ENCODE measurements around the gene HCAR2.
"Not testable (repeated sequence)": the region's sequence is repeated elsewhere in the genome, so short reads cannot be mapped to it uniquely, and the experiment has no call there.

Gene HCAR2

DNA sequence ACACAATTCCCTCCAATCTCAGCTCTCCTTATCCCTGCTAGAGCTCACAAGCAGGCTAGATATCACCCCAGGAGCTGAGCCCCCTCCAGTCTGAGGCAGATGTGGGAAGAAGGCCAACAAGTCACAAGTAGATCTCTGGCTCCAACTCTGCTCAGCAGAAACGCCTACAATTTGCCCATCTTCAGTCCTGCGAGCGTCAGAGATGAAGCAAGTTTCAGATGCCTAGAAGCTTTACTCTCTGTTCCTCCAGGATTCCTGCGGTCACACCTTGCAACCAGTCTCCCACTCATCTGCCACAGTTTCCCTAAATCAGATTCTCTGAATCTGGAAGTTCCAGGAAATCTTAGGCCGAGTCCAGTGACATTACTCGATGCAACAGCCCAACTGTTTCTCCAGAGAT is 12.1 kb upstream of the HCAR2 start:
- DNase-seq = not testable (repeated sequence)

DNA sequence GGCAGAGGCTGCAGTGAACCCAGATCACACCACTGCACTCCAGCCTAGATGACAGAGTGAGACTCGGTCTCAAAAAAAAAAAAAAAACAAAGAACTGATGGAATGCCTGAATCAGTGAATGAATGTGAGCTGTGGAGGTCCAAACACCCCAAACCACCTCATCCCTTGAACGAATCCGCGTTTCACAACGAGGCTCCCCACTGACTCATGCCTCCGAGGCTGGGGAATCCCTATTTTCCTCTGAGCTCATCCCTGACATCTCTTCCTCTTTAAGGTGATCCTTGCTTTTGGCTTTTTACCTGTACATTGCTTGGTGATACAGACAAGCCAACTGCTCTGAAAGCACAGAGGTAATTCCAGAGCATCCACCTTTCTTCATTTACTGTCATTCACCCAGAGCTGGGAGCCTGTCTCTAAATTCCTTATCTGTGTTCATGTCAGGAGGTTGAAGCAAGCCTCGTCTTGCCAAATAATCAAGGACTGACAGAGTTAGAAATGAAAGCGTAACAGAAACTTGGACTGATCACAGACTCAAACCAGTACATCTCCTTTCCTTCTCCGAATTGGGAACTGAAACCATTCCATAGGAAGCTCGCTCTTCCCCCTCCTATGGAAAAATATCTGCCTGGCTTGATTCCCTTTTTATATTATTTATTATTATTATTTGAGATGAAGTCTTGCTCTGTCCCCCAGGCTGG is 10.5 kb upstream of the HCAR2 start:
- not testable (repeated sequence) for DNase-seq

GRCh38 chr12:122711266-122711665 is 8.1 kb upstream of the HCAR2 start:
- not testable (repeated sequence) for DNase-seq

- DNase-seq = not testable (repeated sequence)
These were observed 7.2 kb upstream of the HCAR2 start for GRCh38 chr12:122710341-122710740.

DNA sequence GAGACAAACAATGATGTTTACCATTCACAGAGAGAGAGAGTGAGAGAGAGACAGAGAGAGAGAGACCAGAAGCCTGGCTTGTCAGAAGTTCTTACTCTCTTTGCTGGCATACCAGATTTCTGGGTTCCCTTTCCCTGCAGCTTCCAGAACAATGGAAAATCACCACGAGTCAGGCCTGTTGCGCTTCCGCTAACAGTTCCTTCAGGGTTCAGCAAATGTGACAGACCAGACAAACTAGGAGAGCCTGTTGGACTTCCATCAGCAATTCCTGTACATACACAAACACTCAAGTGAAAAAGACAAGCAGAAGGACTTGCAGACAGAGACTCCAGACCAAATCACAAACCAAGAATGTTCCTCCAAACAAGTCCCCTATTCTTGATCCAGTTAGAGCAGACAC is 6.1 kb upstream of the HCAR2 start:
- not testable (repeated sequence) for DNase-seq

- DNase-seq = not testable (repeated sequence)
These were observed 684 bp upstream of the HCAR2 start for GRCh38 chr12:122703841-122704240.

DNA sequence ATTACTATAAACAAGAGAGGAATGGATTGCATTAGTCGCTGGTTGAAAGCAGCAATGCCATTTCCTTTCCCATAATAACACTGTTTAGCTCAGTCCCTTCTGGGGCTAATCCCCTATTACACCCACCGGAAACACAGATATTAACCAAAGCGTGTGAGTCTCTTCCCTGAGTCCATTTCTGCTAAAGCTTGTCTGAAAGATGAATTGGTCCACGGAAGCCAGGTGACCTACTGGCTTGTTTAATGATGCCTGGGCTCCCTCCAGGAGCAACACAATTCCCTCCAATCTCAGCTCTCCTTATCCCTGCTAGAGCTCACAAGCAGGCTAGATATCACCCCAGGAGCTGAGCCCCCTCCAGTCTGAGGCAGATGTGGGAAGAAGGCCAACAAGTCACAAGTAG is 1.7 kb downstream of the HCAR2 start:
- not testable (repeated sequence) for DNase-seq

GRCh38 chr12:122700038-122700710 is 3.0 kb downstream of the HCAR2 start:
- DNase-seq = not testable (repeated sequence)

- not testable (repeated sequence) for DNase-seq
These were observed 6.2 kb downstream of the HCAR2 start for GRCh38 chr12:122696922-122697321.

DNA sequence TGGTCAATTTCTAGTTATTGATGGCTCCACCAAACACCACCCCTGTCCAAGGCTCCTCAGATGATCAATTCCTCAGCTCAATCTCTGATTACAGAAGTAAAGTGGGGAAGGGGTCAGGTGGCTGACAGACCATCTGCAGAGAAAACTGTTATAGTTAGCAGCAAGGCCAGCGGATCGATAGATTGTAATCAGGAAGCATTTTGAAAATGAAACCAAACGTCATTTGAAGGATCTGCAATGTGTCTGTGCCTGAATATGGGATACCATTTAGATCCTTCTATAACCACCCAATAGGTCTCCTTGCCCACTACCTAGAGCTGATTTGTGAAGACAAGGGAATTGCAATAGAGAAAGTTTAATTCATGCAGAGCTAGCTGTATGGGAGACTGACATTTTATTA is 11.6 kb downstream of the HCAR2 start:
- no peak for DNase-seq

DNA sequence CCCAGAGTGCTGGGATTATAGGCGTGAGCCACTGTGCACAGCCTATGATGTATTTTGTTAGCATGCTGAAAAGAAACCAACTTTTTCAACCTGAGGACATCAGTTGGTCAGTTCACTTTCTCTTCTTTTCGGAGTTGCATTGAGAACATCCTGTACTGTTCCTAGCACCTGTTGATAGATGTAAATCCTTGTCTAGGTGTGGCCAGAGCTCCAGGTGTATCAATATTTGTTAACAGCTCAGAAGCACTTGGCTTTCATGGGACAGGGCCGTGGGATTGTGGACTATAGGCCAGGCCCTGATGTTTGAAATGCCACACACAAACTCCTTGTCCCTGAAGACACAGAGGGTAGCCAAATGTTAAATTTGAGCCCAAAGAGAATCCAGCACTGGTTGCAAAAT is 14.9 kb downstream of the HCAR2 start:
- DNase-seq = no peak

GRCh38 chr12:122687086-122687485 is 16.1 kb downstream of the HCAR2 start:
- no peak for DNase-seq

- DNase-seq = no peak
These were observed 16.6 kb downstream of the HCAR2 start for GRCh38 chr12:122686538-122686937.

DNA sequence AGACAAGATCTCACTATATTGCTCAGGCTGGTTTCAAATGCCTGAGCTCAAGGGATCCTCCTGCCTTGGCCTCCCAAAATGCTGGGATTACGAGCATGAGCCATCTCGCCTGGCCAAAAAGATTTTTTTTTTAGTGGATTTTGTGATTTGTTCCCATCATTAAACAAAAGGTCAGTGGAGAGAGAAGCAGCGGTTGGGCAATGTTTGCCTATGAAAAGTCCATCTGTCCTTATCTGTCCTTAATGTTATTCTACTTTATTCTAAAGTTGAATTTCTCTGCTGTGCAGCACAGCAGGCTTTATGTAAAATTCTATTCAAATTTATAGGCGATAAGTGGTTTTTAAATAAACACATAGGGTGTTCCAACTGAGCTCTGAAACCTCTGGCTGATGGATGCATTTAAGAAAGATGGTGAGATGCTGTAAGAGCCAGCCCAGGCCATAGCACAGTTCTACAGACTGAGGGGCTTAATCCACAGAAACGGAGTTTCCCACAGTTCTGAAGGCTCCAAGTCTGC is 18.8 kb downstream of the HCAR2 start:
- no peak for DNase-seq

GRCh38 chr12:122681814-122682213 is 21.3 kb downstream of the HCAR2 start:
- DNase-seq = no peak

- not testable (repeated sequence) for DNase-seq
These were observed 22.2 kb downstream of the HCAR2 start for GRCh38 chr12:122680989-122681388.

- DNase-seq = not testable (repeated sequence)
These were observed 26.4 kb downstream of the HCAR2 start for GRCh38 chr12:122676781-122677180.

- DNase-seq = not testable (repeated sequence)
These were observed 27.1 kb downstream of the HCAR2 start for GRCh38 chr12:122676015-122676414.

- no peak for DNase-seq
These were observed 30.6 kb downstream of the HCAR2 start for GRCh38 chr12:122672515-122672914.

GRCh38 chr12:122669397-122670070 is 33.6 kb downstream of the HCAR2 start:
- no peak for DNase-seq

GRCh38 chr12:122668268-122668667 is 34.9 kb downstream of the HCAR2 start:
- DNase-seq = no peak

DNA sequence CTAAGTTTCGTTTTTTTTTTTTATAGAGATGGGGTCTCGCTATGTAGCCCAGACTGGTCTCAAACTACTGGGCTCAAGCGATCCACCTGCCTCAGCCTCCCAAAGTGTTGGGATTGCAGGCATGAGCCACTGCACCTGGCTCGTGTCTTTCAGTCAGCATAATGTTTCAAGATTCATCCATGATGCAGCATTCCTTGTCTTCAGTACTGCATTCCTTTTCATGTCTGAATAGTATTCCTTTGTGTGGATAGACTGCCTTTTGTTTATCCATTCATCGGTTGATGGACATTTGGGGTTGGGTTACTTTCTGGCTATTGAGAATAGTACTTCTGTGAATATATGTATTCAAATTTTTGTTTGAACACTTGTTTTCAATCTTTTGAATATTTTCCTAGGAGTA is 37.4 kb downstream of the HCAR2 start:
- no peak for DNase-seq

GRCh38 chr12:122665349-122665748 is 37.8 kb downstream of the HCAR2 start:
- no peak for DNase-seq

GRCh38 chr12:122661938-122662337 is 41.2 kb downstream of the HCAR2 start:
- DNase-seq = no peak

All from NCI-H1930 (cell line).